H1 (cell line): ENCODE data around the gene CENPB. TPM values are rescaled to one million over a fixed set of nuclear protein-coding genes. Genes with fewer than 3 reads are reported as not detected.

ENCODE experiments used
- CTCF ChIA-PET: fragments of 300-600 bp; sonication (Branson Sonifier 250); formaldehyde crosslinking; loops from one replicate; lab custom pipeline; 2021; ENCODE audit not compliant: partially characterized antibody; lab: Charles Lee
- POLR2A ChIA-PET: fragments of 300-600 bp; sonication (Branson Sonifier 250); formaldehyde crosslinking; loops from one replicate; lab custom pipeline; 2021; ENCODE audit warnings: inconsistent platforms; ENCODE audit not compliant: partially characterized antibody; lab: Charles Lee
- DNase-seq, 2 experiments: peaks; one replicate each; pipeline versions ENCODE4 v3.0.0 to v3.0.0-alpha.2; 2010 to 2022; ENCODE audit warnings: low spot score in 2 of 2, low read depth in 1 of 2, mixed read lengths in 1 of 2
- FAIRE-seq: peaks from 2 replicates; lab custom pipeline; 2011; peaks lifted over from hg19 to GRCh38; lab: Jason Lieb, UNC
- H2AFZ ChIP-seq: 2 replicates; pipeline ENCODE4 v1.8.1; 2012; ENCODE audit warnings: low read length, inconsistent platforms
- H2AK5ac ChIP-seq: 2 replicates; pipeline ENCODE4 v1.6.1; 2013; ENCODE audit warnings: low read depth, low read length
- H2BK120ac ChIP-seq: replicated peaks from 2 replicates; pipeline ENCODE3; 2013; ENCODE audit warnings: low read depth, low read length, inconsistent platforms
- H2BK12ac ChIP-seq: 2 replicates; pipeline ENCODE4 v1.6.1; 2013; ENCODE audit warnings: low read depth, low read length
- H2BK15ac ChIP-seq: 2 replicates; pipeline ENCODE4 v1.6.1; 2013; ENCODE audit warnings: low read length
- H2BK20ac ChIP-seq: 2 replicates; pipeline ENCODE4 v1.6.1; 2013; ENCODE audit warnings: low read length
- H2BK5ac ChIP-seq: 2 replicates; pipeline ENCODE4 v1.6.1; 2013; ENCODE audit warnings: low read depth, low read length
- H3K14ac ChIP-seq: 2 replicates; pipeline ENCODE4 v1.6.1; 2013; ENCODE audit warnings: inconsistent platforms; ENCODE audit not compliant: insufficient read length
- H3K18ac ChIP-seq: 2 replicates; pipeline ENCODE4 v1.6.1; 2013; ENCODE audit warnings: low read length; ENCODE audit errors: extremely low read depth
- H3K23ac ChIP-seq: 2 replicates; pipeline ENCODE4 v1.6.1; 2013; ENCODE audit warnings: inconsistent platforms; ENCODE audit not compliant: insufficient read length
- H3K23me2 ChIP-seq: 2 replicates; pipeline ENCODE4 v1.6.1; 2013; ENCODE audit warnings: low read depth, low read length
- H3K27ac ChIP-seq: 2 replicates; pipeline ENCODE4 v1.6.1; 2011; ENCODE audit warnings: low read depth, low read length, inconsistent platforms
- H3K27me3 ChIP-seq, 4 experiments: replicated peaks in 1 of 4; 1 replicate in 1 of 4; 2 replicates in 3 of 4; pipeline versions ENCODE4 v1.6.1 to v1.8.1; 2011 to 2013; ENCODE audit warnings: low read length in 3 of 4, mild to moderate bottlenecking in 3 of 4, inconsistent platforms in 2 of 4, mixed read lengths in 2 of 4, moderate library complexity in 1 of 4; ENCODE audit not compliant: control insufficient read depth in 3 of 4, insufficient read depth in 3 of 4; ENCODE audit errors: extremely low read depth in 1 of 4
- H3K36me3 ChIP-seq, 4 experiments: 2 replicates each; pipeline versions ENCODE4 v1.6.1 to v1.8.1; 2011 to 2013; ENCODE audit warnings: mild to moderate bottlenecking in 4 of 4, low read length in 3 of 4, moderate library complexity in 2 of 4, control low read depth in 1 of 4, inconsistent platforms in 1 of 4; ENCODE audit not compliant: insufficient read depth in 4 of 4, control insufficient read depth in 2 of 4
- H3K4ac ChIP-seq: replicated peaks from 2 replicates; pipeline ENCODE3; 2013; ENCODE audit warnings: low read length, low read depth, mixed read lengths, inconsistent platforms; ENCODE audit not compliant: insufficient read length
- H3K4me1 ChIP-seq, 4 experiments: replicated peaks in 1 of 4; 1 replicate in 1 of 4; 2 replicates in 3 of 4; pipeline versions ENCODE4 v1.6.1 to v1.8.1; 2011 to 2013; ENCODE audit warnings: low read length in 3 of 4, inconsistent platforms in 2 of 4, mixed read lengths in 1 of 4; ENCODE audit not compliant: insufficient read depth in 4 of 4, control insufficient read depth in 3 of 4
- H3K4me2 ChIP-seq, 2 experiments: 2 replicates each; pipeline versions ENCODE4 v1.6.1 to v1.8.1; 2011 to 2013; ENCODE audit warnings: low read depth in 2 of 2, low read length in 2 of 2, control low read depth in 1 of 2, inconsistent platforms in 1 of 2, mild to moderate bottlenecking in 1 of 2; ENCODE audit not compliant: insufficient read depth in 1 of 2
- H3K4me3 ChIP-seq, 4 experiments: fragments of 200-600, 300-600 bp in 1 of 4; sonication (generic), shearing (Covaris generic), sonication (Bioruptor Twin) in 1 of 4; 2 replicates each; pipeline versions ENCODE4 v1.5.1 to v1.8.1; 2011 to 2016; ENCODE audit warnings: low read length in 4 of 4, low read depth in 3 of 4, control low read depth in 2 of 4, inconsistent platforms in 2 of 4, mild to moderate bottlenecking in 2 of 4, mixed read lengths in 1 of 4, moderate library complexity in 1 of 4; ENCODE audit not compliant: insufficient read depth in 2 of 4; ENCODE audit errors: extremely low read depth in 1 of 4
- H3K56ac ChIP-seq: replicated peaks from 2 replicates; pipeline ENCODE3; 2013; ENCODE audit warnings: low read depth, mild to moderate bottlenecking, mixed read lengths, low read length, inconsistent platforms; ENCODE audit not compliant: insufficient read length
- H3K79me1 ChIP-seq: 2 replicates; pipeline ENCODE4 v1.6.1; 2013; ENCODE audit warnings: low read depth, low read length, control low read depth
- H3K79me2 ChIP-seq, 2 experiments: 2 replicates each; pipeline versions ENCODE4 v1.6.1 to v1.8.1; 2012 to 2013; ENCODE audit warnings: low read length in 2 of 2, mild to moderate bottlenecking in 2 of 2, inconsistent platforms in 1 of 2; ENCODE audit not compliant: insufficient read depth in 2 of 2, control insufficient read depth in 1 of 2
- H3K9ac ChIP-seq, 4 experiments: replicated peaks in 1 of 4; 1 replicate in 1 of 4; 2 replicates in 3 of 4; pipeline versions ENCODE4 v1.6.1 to v1.8.1; 2011 to 2013; ENCODE audit warnings: low read depth in 3 of 4, low read length in 3 of 4, control low read depth in 2 of 4, mild to moderate bottlenecking in 2 of 4, moderate library complexity in 2 of 4, inconsistent platforms in 1 of 4; ENCODE audit errors: extremely low read depth in 1 of 4
- H3K9me3 ChIP-seq, 2 experiments: 2 replicates each; pipeline versions ENCODE4 v1.6.1 to v1.8.1; 2012 to 2013; ENCODE audit warnings: mild to moderate bottlenecking in 2 of 2, moderate library complexity in 2 of 2, control low read depth in 1 of 2, inconsistent platforms in 1 of 2, low read depth in 1 of 2, low read length in 1 of 2, mixed read lengths in 1 of 2; ENCODE audit not compliant: insufficient read depth in 2 of 2
- H4K20me1 ChIP-seq, 2 experiments: replicated peaks in 1 of 2; 2 replicates each; pipeline versions ENCODE3 to v1.8.1; 2011 to 2013; ENCODE audit warnings: inconsistent platforms in 2 of 2, low read length in 2 of 2, mild to moderate bottlenecking in 1 of 2; ENCODE audit not compliant: insufficient read depth in 2 of 2, control insufficient read depth in 1 of 2
- H4K5ac ChIP-seq: 2 replicates; pipeline ENCODE4 v1.6.1; 2013; ENCODE audit warnings: low read length, low read depth, mixed read lengths, inconsistent platforms; ENCODE audit not compliant: insufficient read length
- H4K8ac ChIP-seq: 2 replicates; pipeline ENCODE4 v1.8.0; 2013; ENCODE audit warnings: mild to moderate bottlenecking, moderate library complexity, low read length, inconsistent platforms; ENCODE audit not compliant: insufficient read depth; ENCODE audit errors: extremely low read depth
- H4K91ac ChIP-seq: replicated peaks from 2 replicates; pipeline ENCODE3; 2013; ENCODE audit warnings: low read length, mixed read lengths, inconsistent platforms; ENCODE audit not compliant: insufficient read length
- CTCF ChIP-seq, 3 experiments: IDR thresholded peaks; 1 replicate in 2 of 3; 2 replicates in 1 of 3; pipeline versions ENCODE4 v1.5.1 to v1.6.1; 2011; ENCODE audit warnings: low read length in 3 of 3, mild to moderate bottlenecking in 3 of 3, inconsistent platforms in 2 of 3, low read depth in 1 of 3, moderate library complexity in 1 of 3; ENCODE audit not compliant: insufficient read depth in 1 of 3; ENCODE audit errors: control extremely low read depth in 1 of 3
- POLR2AphosphoS5 ChIP-seq: IDR thresholded peaks from 2 replicates; pipeline ENCODE4 v1.6.1; 2011; ENCODE audit warnings: low read depth, low read length
- WGBS, 2 experiments: shearing (Covaris generic) in 1 of 2; methylation state at CpG; one replicate each; pipeline versions ENCODE4 v1.1.6 to v1.1.7; 2013 to 2015; ENCODE audit warnings: low lambda C conversion rate in 2 of 2, mixed read lengths in 2 of 2, inconsistent platforms in 1 of 2, low coverage in 1 of 2, missing lambda C conversion rate in 1 of 2; ENCODE audit not compliant: insufficient replicate concordance in 2 of 2, insufficient coverage in 1 of 2, insufficient read length in 1 of 2; ENCODE audit errors: extremely low coverage in 1 of 2, missing lambda C conversion rate in 1 of 2; 5-methylcytosine and 5-hydroxymethylcytosine counted together
- polyA plus RNA-seq, 7 experiments: library from polyadenylated mRNA; depleted of rRNA in 3 of 7; stranded (reverse) in 5 of 7; unstranded in 2 of 7; fragments of >200 nt in 5 of 7; fragments of 200-250 nt in 2 of 7; gene quantifications; 1 replicate in 5 of 7; 2 replicates in 1 of 7; 4 replicates in 1 of 7; pipeline versions ENCODE4 v1.2.1 to v1.2.3, GENCODE V29; 2011 to 2013; ENCODE audit warnings: missing spikeins in 2 of 7, mixed read lengths in 2 of 7
- total RNA-seq: library from RNA; stranded (reverse); fragmentation: NEBNext Ultra II Directional; extraction: Animal tissue kit (Norgen Biotek cat#: 25700); gene quantifications from 2 replicates; pipeline ENCODE4 v1.2.1, GENCODE V29; 2021

CENPB gene
- total and polyA plus RNA-seq, 2 of the 8 experiments (the other 6 are each of a cell fraction or from before 2014, with no cell fraction given) = 17.7 to 51.6 TPM

GRCh38 chr20:3753501-3754275 is 32.9 kb downstream of the CENPB start:
- peaks cover 6 to 30% of the 10 kb centered on the region in 2 experiments for H4K20me1 ChIP-seq
- peaks cover 4 to 22% (median 17%) of the 10 kb centered on the region in 4 experiments for H3K27me3 ChIP-seq
- no peaks in the 10 kb centered on the region for H3K9me3 ChIP-seq
- CTCF ChIA-PET = interaction anchor here (0.6 to 18.6 kb wide), 21 partner anchors 10 to 174 kb away, joined by 3 to 308 read pairs (median 5); partner anchors contain the start of genes ADISSP, AP5S1, HSPA12B and SIGLEC1
- no peak overlapping the region for H3K9ac ChIP-seq
- H2BK15ac ChIP-seq = no peak overlapping the region
- H3K4me3 ChIP-seq = no peak overlapping the region
- no peak overlapping the region for H3K14ac ChIP-seq
- H2AFZ ChIP-seq = no peak overlapping the region
- no peak overlapping the region for H2BK12ac ChIP-seq
- no peak overlapping the region for H3K56ac ChIP-seq
- no peak overlapping the region for H3K4me2 ChIP-seq
- peaks cover 0 to 17% (median 4%) of the 10 kb centered on the region in 4 experiments; a peak in 5 of 7 replicates for H3K4me1 ChIP-seq
- WGBS, 2 experiments = 88% methylated on average over 19 of the region's 26 CpGs; no CpG with 5 or more reads in 1 of the 2 experiments
- H2BK120ac ChIP-seq = no peak overlapping the region
- DNase-seq = no peak
- no peak overlapping the region for H4K5ac ChIP-seq
- no peak overlapping the region for H3K4ac ChIP-seq
- no peak overlapping the region for H4K91ac ChIP-seq
- no peak overlapping the region for H2BK5ac ChIP-seq
- H3K23ac ChIP-seq = no peak overlapping the region
- no peaks in the 10 kb centered on the region; the same call in 1 of the 2 replicates for H3K79me1 ChIP-seq
- POLR2A ChIA-PET = interaction anchor here (0.6 to 5.9 kb wide), 9 partner anchors 8 to 76 kb away, joined by 3 to 46 read pairs (median 3); partner anchors contain the start of gene ADISSP
- no peak overlapping the region for H2BK20ac ChIP-seq
- H3K79me2 ChIP-seq = no peaks in the 10 kb centered on the region
- TF ChIP-seq POLR2AphosphoS5 (0 out of 2 replicates have a peak, but pooled peaks have one; percentile 42), CTCF (IDR thresholded peaks at IDR 0.05; ENCODE audit: control extremely low read depth in 1 of 3, insufficient read depth in 1 of 3, low read depth in 1 of 3, low read length in 3 of 3) (no peak)
- H3K18ac ChIP-seq = no peak overlapping the region
- peaks cover 0 to 9% (median 2%) of the 10 kb centered on the region in 4 experiments; a peak in 6 of 8 replicates for H3K36me3 ChIP-seq
- no peak overlapping the region for H2AK5ac ChIP-seq
- no peak for FAIRE-seq
- no peak overlapping the region for H4K8ac ChIP-seq
- H3K23me2 ChIP-seq = peaks cover 19% of the 10 kb centered on the region
- no peak overlapping the region for H3K27ac ChIP-seq
